HG03097 (cell line): Measurements from ENCODE around the gene ANKFN1.

Experiments used
- ATAC-seq: cut with Tn5 transposase; IDR thresholded peaks from one replicate; pipeline ENCODE4 v1.9.1; 2021; ENCODE audit not compliant: unreplicated experiment, low FRiP score

Gene ANKFN1

DNA sequence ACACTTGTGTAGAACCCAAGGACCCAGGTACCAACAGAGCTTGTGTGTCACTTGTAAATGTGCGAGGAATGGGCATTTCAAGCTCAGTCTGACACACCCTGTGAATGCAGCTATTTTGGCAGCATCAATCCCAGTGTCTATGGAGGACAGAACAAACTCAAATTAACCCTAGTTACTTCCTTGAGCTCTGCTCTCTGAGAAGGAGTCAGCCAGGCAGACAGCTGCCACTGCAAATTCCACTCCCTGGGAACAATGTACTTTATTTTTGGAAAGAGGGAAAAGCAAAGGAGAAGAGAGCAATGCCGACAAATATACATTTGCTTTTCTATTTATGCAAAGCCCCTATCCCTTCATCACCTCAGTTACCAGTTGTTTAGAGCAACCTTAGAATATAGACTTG, 391.8 kb downstream of the ANKFN1 start:
- no peak for ATAC-seq

- no peak for ATAC-seq
These were observed 392.7 kb downstream of the ANKFN1 start for GRCh38 chr17:56545930-56546329.

DNA sequence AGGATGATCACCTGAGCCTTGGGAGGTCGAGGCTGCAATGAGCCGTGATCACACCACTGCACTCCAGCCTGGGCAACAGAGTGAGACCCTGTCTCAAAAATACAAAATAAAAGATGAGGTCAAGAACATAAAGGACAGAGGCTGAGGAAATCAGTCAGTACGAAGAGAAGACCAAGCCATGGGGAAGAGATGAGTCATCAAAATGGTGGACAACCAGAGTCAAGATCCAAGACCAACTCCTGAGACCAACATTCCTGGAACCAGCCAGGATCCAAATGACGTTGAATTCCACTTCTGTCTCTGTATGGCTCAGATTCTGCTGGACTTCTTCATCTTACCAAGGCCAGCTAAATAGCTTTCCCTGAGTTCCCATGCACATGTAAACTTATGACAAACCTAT, 395.4 kb downstream of the ANKFN1 start:
- no peak for ATAC-seq

DNA sequence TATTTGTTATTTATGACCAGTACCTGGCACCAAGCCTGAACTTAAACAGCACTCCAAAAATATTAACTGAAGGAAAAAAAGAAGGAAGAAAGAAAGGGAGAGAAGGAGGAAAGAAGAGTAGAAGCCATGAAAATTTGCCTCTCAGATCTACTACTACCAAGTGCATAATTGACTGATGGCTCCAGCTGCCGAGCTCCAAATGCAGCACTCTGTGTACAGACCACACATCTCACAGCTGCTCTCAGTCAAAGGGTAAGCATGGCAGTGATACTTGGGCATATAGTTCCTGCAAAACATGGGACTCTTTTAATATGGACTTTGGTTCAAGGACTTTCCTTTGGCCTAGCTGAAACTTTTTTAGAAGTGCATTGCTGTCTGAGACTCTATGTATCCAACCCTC, 396.2 kb downstream of the ANKFN1 start:
- ATAC-seq: no peak

DNA sequence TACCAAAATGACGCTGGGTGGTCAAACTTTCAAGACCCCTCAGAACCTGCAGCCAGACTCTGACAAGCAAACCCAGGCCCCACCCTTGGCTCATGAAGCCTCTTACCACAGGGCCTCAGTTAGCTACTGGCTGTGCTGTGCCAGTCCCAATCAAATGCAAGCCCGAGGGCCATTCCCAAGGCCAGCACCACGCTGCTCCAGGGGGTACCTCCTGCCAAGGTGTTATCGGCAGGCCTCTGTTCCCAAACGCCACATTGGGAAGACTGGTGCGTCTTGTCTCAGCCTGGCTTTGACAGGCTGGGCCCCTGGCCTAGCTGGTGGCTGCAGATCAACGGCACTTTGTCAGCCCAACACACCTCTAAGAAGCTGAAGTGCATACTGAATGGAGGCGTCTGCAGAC, 404.4 kb downstream of the ANKFN1 start:
- ATAC-seq: no peak

DNA sequence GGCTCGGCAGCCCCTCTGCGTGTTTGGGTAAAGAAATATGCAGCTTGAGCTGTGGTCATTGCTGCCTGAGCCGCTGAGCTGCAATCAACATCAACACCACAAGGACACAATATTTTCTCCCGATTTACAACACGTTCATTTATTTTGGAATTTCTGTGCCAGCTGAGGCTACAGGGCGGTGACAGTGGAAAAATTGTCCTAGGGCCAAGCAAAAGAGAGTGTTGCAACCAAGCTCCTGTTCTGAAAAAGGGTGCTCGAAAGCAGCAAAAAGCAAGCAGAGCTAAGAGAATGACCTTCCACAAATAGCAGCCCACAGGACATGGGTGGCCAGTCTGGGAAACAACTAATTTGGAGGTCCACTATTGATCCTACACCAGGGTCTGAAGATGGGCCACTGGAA, 404.8 kb downstream of the ANKFN1 start:
- no peak for ATAC-seq
